DOHH2 (cell line): ENCODE data around the gene URB1.

Source experiments
- EZH2phosphoT487 ChIP-seq: fragments of 200-600 bp; sonication (generic); IDR thresholded peaks from 2 replicates; pipeline ENCODE4 v1.6.1; 2017; ENCODE audit warnings: borderline replicate concordance, mild to moderate bottlenecking, antibody characterized with exemption, low read length, moderate library complexity, mixed read lengths
- TF ChIP-seq, protein P1 (sequence below): fragments of 200-600 bp; sonication (generic); IDR thresholded peaks from one replicate; pipeline ENCODE4 v1.5.1; 2014; ENCODE audit warnings: antibody characterized with exemption, mild to moderate bottlenecking, low read depth, low read length; ENCODE audit not compliant: poor library complexity, severe bottlenecking

DNA sequence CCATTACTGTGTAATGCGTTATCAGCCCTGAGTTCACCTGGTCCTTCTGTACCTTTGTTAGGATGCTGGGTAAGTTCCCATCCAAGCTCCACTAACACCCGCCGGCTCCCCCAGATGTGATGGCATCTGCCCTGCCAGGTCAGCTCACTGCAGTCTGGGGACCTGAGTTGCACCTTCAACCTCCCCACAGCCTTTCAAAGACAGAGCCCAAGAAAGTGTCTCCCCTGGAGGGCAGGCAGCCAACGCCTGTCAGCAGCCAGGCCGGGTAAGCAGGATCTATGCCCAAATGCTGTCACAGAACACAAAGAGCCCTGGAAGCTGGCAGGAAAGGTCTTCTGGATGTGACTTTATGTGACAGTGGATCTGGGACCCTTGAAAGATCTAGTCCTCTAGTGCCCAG lies 80.5 kb downstream of the URB1 start:
- TF ChIP-seq, protein P1, sequence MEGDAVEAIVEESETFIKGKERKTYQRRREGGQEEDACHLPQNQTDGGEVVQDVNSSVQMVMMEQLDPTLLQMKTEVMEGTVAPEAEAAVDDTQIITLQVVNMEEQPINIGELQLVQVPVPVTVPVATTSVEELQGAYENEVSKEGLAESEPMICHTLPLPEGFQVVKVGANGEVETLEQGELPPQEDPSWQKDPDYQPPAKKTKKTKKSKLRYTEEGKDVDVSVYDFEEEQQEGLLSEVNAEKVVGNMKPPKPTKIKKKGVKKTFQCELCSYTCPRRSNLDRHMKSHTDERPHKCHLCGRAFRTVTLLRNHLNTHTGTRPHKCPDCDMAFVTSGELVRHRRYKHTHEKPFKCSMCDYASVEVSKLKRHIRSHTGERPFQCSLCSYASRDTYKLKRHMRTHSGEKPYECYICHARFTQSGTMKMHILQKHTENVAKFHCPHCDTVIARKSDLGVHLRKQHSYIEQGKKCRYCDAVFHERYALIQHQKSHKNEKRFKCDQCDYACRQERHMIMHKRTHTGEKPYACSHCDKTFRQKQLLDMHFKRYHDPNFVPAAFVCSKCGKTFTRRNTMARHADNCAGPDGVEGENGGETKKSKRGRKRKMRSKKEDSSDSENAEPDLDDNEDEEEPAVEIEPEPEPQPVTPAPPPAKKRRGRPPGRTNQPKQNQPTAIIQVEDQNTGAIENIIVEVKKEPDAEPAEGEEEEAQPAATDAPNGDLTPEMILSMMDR, result no peak
- TF ChIP-seq EZH2phosphoT487, result no peak
